Limb (tissue), 2 donors: ENCODE data around the gene DUOXA2.
A peak's percentile ranks its signal among the peaks of the same experiment; 100 is the strongest.

Experiments
- DNase-seq, 2 donors: peaks; one replicate each; pipeline ENCODE4 v3.0.0-alpha.2; 2016; ENCODE audit errors: extremely low spot score in 2 of 2

DUOXA2 gene

GRCh38 chr15:45156744-45157455 lies 42.8 kb downstream of the DUOXA2 start:
- DNase-seq, result no peak

GRCh38 chr15:45157974-45158373 lies 43.8 kb downstream of the DUOXA2 start:
- DNase-seq, result no peak

GRCh38 chr15:45161666-45162065 lies 47.5 kb downstream of the DUOXA2 start:
- DNase-seq, result no peak

- peak; percentile 58 to 82 for DNase-seq
Observed at GRCh38 chr15:45162771-45163507, 48.8 kb downstream of the DUOXA2 start.

GRCh38 chr15:45163508-45163856 lies 49.4 kb downstream of the DUOXA2 start:
- DNase-seq, result no peak

- DNase-seq, result no peak
Observed at GRCh38 chr15:45164914-45165313, 50.8 kb downstream of the DUOXA2 start.

GRCh38 chr15:45165536-45165935 lies 51.4 kb downstream of the DUOXA2 start:
- no peak for DNase-seq

GRCh38 chr15:45166834-45167630 lies 52.9 kb downstream of the DUOXA2 start:
- DNase-seq, result peak; percentile 74 to 92

- no peak for DNase-seq
Observed at GRCh38 chr15:45167631-45168205, 53.6 kb downstream of the DUOXA2 start.
